HG03139 (cell line): Measurements from ENCODE around the gene ANO2.

Experiments used
- ATAC-seq: cut with Tn5 transposase; IDR thresholded peaks from one replicate; pipeline ENCODE4 v1.9.1; 2021; ENCODE audit not compliant: unreplicated experiment

The ANO2 gene

DNA sequence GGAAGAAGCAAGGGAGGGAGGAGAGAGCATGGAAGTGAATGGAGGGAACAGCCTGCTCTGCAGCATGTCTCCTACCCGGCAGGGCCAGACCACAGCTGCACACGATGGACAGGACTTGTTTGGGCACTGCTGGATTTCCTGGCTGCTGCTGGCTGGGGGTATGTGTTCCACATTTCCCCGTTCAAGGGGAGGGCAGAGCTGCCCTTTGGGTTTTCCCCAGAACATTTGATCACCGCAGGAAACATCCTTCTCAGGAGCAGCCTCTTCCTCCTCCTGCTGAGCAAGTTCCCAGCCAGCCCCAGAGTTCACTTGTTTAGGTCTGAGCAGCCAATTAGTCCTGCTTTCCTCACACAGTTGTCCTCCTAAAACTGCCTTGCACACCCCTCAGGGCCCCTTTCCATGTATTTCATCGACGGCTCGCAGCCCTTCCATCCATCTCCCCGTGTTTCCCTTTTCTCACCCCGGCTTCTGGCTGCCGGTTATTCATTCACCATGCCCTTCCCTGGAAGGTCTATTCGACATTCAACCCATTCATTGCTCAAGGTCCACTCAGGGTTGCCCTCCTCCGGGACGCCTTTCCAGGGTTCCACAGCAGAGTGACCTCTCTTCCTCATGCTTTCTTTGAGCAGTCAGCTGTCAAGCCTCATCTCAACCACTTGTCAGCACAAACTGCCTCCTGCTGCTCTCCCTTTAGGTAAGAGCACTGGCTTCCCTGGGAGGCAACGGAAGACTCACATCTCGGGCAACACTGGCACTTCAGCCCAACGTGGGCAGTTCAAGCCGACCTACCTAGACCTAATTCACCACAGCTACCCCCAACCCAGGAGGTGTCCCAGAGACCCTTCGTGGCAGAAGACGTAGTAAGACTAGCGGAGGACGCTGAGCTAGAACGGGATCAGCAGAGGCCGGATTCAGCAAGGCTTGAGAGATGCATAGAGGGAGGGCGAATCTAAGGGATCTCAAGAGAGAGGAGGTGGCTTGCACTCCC, 20.1 kb upstream of the ANO2 start:
- no peak for ATAC-seq

DNA sequence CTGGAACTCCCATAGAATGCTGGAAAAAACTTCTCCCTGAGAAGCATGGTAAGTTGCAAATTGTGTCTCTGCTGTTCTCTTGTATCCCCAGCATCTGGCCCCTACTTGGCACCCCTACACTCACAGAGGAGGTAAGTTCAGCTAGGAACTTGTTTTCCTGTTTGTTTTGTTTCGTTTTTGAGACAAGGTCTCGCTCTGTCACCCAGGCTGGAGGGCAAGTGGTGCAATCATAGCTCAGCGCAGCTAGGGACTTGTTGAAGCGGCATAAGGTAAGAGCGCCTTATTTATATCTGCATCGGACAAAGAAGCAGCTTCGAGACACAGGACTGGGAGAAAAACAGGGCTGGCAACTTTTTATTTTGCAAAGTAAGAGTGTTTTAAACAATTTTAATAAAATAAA, 18.5 kb upstream of the ANO2 start:
- no peak for ATAC-seq

DNA sequence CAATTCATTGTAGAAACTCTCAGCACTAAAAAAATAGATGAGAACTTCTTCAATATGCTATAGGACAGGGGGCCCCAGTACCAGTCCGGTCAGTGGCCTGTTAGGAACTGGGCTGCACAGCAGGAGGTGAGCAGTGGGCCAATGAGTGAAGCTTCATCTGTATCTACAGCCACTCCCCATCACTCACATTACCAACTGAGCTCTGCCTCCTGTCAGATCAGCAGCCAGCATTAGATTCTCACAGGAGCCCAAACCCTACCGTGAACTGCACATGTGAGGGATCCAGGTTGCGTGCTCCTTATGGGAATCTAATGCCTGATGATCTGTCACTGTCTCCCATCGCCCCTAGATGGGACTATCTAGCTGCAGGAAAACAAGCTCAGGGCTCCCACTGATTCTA, 15.7 kb upstream of the ANO2 start:
- ATAC-seq, result no peak

DNA sequence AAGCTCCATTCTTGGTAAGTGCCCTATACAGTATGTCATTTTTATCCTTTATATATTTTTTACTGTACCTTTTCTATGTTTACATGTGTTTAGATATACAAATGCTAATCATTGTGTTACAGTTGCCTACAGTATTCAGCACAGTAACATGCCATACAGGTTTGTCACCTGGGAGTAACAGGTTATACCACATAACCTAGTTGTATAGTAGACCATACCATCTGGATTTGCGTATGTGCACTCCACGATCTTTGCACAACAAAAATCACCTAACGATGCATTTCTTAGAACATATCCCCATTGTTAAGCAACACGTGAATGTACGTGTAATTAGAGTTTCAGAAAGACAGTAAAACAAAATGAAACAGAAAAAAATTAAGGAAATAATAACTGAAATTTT, 11.9 kb upstream of the ANO2 start:
- no peak for ATAC-seq

DNA sequence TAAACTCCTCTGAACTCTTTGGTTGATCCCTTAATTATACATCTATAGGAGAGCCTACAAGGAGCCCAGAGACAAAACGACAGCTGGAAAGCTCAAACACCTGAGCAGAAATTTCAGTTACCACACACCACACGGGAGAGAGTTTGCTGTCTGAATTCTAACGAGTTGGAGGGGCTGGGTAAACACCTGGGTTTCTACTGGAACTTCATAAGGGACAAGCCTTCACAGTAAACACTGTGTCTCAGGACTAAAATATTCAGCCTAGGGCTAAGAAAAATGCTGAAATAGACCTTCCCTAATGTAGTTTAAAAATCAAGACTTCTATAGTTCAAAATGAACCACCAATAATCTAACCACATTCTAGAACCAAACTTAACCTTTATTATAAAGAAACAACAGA, 9.6 kb upstream of the ANO2 start:
- no peak for ATAC-seq

DNA sequence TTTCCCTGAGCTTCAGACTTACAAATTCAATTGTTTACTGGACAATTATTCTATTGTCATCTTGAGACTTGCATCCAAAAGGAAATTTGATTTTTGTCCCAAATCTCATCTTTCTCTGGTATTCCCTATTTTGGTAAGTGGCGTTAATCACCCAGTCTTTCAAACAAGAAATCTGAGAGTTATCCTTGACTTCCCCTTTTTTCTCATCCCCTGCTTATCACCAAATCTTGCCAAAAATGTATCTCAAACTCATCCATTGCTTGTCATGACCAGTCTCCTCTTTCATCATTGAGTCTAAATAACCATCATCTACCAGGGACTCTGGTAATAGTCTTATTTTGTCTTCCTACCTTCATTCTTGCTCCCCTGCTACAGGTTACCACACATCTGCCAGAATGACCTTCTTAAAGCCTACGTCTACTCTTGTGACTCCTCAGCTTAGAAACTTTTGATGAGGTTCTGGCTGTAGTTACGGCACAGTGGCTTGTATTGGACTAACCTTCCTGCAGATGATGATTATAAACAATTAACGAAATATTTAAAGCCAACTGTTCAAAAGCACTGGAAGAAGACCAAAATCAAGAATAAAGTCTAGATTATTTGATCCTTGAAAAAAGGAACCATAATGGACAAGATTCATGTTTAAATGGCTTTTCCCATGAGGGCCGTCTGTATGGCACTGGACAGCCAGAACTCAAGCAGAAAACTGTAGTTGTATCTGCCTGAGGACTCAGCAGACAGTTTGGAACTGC, 9.0 kb upstream of the ANO2 start:
- no peak for ATAC-seq

DNA sequence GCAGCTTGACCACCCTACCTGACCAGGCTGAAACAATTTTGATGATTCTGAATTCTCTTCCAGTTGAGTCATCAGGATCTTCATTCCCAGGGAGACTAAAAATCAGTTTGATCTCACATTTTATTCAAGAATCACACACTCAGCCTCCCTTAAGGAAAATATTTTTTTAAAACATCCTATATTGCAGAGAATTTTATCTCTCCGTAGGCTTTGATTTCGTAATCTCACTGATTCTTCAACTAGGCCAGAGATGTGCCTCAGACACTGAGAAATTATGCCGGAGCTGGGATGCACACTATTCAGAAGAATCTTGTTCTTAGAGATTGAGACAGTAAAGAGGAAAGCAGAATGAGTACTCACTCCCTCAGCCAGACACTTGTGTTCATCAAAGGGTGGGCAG, 7.0 kb upstream of the ANO2 start:
- no peak for ATAC-seq

DNA sequence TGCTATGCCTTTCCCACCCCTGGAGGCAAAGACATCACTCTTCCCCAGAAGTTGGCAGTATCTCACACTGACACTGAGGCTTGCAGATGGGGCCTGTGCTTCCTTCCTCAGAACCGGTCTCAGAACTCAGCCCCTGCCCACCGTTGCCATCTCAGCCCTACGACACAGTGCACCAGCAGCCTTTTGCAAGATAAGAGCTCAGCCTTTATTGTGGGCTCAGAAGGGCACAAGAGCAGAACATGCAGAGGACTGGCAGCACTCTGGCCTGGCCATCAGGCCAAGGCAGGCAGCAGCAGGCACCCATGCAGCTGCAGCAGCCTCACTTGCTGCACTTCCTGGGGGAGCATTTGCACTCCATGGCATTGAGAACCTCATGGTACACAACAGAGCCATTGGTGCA, 3.6 kb upstream of the ANO2 start:
- no peak for ATAC-seq

DNA sequence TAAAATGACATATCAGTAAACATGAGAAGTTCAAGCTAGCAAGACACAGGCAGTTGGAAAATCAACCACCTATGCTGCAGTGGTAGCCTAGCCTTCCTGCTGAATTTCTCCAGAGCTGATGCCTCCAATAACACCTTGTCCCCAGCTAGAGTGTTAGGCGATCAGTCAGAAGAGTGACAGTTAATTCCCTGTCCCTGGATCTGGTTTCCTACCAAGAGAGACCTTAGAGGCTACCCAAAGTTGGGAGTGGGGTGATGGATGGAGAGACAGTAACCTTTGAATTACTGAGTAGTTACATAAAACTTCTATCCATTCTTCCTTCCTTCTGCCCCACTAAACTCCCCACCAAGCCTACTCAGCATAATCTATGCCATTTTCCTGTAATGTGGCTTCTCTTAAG, 1.9 kb upstream of the ANO2 start:
- ATAC-seq, result no peak

DNA sequence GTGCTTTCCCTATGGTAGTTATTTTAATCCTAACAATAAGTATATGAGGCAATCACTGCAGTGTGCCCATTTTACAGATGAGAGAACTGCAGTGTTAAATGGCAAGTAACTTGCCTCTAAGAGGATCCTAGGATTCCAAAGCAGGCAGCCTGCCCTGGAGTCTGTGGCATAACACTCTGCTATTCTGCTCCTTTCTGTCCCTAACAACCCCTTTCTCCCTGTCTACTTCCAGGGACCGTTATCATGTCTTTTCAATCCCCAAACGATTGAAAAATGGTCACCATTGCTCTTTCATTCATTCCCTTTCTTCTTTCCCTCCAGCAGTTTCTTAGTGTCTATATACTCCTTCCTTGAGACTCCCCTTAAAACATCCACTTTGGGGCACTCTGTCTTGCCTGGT, 1.3 kb upstream of the ANO2 start:
- ATAC-seq, result no peak

DNA sequence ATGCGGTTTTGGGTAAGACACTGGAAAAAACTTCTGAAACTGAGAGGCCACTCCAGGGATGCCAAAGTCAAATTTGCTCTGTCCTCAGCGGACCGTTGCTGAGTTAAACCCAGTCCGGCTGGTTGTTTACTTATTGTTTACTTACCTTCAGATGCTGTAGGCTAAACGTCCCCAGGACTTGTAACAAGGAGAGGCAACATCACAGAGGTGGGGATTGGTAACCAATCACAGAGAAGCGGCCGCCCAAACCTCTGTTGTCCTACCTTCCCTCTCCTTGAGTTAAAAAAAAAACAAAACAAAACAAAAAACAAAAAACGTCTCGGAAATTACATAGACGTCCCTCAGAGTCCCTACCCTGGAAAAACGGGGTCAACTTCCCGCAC, 380 bp downstream of the ANO2 start:
- ATAC-seq, result no peak

DNA sequence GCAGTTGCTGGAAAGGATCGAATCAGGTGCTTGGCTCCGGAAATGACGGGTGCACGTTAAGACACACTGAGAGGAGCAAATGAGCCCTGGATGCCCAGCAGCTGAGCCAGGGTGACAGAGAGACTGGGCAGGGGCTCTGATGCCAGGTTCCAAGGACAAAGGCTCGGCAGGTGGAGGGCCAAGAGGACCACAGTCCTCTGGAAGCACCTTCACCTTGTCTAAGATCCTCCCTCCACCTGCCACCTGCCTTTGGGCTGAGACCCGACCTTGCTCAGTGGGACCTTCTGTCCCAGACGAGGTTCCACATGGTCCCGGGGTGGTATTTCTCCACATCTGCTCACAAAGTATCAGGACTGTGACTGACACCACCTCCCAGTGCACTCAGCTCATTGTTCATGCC, 1.0 kb downstream of the ANO2 start:
- ATAC-seq, result no peak

DNA sequence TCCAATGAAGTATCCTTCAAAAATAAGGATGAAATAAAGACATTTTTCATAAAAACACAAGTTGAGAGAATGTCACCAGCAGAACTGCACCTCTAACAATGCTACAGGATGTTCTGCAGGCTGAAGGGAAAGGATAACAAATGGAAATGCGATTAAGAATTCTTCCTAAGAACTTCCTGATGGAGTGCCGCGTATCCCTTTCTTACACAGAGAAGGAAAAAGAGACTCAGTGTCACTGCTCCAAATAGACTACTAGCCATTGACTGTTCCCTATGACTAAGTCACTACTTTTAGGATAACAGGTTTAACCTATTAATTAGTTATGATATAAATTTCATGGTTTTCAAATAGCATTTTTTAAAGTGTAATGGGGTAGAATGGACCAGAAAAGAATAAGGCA, 3.2 kb downstream of the ANO2 start:
- ATAC-seq, result no peak

DNA sequence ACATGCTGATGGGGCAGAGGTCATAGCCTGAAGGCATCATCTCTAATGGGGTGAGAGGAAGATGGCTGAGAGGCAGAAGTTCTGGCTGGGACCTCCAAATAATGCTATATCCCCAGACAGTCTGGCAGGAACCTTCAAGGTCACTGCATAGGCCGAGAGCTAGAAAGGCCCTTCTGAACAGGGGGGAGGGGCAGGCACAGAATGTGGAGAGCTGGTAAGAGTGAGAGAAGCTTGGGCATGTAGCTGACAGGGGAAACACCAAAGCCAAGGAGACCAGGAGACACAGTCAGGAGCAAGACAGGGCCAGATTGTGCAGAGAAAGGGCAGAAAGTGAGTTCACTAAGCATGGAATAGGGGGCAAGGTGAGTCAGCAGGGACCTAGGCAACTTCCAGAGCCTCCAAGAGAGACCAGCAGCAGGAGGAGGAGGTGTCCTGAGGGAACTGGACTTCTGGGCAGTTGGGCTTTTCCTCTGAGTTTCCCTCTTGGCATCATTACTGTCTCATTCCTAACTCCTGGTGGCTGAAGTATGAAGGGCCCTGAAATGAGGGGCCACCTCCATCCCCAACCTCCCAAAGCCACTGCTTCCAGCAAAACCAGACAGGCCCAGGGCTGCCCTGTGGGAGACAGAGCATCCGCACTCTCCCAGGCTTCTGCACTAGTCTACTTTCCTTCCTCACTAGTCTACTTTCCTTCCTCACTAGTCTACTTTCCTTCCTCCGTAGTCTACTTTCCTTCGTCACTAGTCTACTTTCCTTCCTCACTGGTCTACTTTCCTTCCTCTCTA, 17.1 kb downstream of the ANO2 start:
- ATAC-seq, result no peak

DNA sequence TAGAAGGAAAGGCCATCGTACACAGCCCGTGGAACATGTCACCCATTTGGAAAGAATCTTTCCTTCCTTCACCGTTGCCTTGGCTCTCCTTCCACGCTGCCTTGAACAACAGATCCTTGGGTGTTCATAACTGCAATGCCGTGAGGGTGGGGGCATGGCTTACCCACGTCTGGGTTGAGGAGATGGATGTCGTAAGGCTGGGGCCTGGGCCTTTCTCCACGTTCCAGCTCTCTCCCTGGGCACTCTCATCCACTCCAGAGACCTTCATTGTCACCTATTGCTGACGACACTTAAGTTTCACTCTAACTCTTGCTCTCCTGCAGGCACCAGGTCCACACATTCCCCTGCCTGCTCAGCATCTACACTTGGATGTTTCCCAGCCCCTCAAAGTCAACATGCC, 19.4 kb downstream of the ANO2 start:
- ATAC-seq, result no peak

DNA sequence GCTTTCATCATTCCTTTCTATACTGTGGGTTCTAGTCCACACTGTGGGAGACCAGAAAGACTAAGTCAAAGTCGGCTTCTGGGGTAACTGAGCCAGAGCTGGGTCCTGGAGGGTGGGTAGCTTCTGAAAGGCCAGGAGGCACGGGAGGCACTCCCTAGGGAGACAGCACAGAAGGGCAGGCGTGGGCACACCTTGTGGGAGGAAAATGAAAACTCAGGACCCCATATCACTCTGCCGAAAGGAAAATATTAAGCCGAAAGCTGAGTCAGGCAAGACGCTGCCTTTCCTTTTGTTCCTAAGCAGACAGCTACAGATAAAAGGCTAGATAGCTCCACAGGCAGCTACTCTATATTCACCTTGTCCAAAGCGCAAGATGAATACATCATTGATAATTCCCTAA, 20.7 kb downstream of the ANO2 start:
- no peak for ATAC-seq

DNA sequence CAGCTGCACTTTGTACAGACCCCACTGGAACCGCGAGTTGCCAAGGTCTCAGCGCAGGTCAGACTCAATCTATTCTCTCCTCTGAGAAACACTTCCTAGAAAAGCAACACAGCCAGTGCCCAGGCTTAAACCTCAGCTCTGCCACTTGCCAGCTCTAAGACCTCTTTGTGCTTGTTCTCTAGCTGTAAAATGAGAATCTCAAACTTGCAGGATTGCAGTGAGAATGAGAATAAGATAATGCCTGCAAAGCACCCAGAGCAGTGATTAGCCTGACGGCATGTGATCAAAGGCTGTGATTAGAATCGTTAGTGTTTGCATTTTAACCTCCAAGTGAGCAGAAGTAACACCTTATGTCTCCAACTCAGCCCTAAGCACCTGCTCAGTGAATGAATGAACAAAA, 21.3 kb downstream of the ANO2 start:
- no peak for ATAC-seq

DNA sequence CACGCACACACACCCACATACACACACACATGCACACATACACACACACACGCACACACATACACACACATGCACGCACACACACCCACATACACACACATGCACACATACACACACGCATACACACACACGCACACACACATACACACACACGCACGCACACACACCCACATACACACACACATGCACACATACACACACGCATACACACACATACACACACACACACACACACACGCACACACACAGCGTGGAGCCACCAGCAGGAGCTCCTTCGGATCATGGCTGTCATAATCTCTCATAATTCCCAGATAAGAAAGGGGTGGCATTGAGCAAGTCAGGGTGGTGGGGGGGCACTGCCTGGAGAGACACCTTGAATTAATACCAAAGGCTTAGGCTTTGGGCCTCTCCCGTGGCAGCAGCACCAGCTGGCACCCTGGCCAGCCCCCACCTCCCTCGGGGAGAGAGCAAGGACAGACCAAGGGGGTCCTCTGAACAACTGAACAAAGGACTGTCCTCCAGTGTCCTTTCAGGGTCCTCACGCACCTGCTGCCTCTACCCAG, 21.9 kb downstream of the ANO2 start:
- no peak for ATAC-seq

DNA sequence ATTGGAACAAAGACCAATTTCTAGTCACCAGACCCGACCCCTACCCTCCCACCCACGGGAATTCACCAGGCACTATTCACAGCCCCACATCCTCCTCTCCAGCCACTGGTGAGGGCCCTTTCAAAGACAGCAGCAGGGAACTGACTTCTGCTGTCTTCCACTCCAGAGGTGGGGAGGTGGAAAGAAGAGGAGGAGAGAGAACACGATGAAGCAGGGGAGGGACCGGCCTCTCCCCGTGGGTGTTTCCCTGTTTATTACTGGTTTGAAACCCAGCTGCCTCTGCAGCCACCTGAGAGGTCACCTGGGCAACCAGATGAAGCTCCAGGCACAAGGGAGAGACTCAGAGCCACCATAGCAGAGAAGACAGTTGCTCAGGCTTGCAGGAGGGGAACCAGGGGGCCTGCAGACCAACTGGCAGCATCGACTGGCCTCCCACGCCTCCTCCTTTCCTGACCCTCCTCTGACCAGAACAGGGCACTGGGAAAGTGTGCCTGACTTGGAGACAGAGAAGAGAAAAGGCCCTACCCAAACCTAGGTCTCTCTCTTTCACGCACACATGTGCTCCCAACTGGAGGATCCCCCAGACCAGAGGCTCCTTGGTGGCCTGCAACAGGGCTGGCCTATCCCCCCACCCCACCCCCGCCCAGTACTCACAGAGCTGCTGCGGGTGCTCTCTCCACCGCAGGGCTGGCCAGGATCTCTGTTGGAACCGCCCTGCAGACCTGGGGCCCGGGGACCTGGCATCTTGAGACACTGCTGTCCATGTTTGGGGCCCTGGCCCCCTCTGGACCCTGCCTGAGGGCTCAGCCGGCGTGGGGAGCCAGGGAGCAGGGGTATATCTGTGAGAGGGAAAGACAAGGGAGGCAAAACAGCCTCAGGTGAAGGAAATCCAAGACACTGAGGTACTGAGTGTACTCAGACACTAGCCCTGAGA, 22.8 kb downstream of the ANO2 start:
- no peak for ATAC-seq
